ENCODE measurements around the gene GNAQ.

Gene GNAQ

DNA sequence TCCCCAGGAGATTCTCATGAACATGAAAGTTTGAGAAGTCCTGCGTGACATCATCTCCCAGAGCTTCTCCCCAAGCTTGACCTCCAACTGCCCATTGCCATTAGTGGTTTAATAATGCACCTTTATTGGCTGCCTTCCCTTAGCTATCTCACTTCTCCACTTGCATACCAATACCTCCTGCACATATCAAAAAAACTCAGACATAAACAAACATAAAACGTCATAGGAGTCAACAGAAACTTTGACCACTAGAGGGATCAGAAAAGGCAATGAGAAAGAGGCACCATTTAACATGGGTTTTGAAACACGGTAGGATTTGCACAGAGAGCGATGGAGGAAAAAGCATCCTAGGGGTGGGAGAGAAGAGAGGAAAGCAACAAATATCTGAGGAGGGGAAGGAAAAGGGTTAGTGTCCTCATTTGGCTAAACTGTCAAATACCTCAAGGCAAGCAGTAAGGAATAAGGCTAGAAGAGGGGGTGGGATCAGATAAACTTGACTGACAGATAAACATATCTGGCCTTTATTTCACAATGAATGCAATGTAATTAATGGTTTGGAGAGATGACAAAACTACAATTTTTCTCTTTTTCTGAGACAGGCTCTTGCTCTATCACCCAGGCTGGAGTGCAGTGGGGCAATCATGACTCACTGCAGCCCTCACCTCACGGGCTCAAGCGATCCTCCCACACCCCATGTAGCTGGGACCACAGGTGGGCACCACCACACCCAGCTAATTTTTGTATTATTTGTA is 27.0 kb downstream of the GNAQ start:
- in situ Hi-C loops (cut with HindIII; ENCODE audit: low sequenced_read_pairs): no loop called here

DNA sequence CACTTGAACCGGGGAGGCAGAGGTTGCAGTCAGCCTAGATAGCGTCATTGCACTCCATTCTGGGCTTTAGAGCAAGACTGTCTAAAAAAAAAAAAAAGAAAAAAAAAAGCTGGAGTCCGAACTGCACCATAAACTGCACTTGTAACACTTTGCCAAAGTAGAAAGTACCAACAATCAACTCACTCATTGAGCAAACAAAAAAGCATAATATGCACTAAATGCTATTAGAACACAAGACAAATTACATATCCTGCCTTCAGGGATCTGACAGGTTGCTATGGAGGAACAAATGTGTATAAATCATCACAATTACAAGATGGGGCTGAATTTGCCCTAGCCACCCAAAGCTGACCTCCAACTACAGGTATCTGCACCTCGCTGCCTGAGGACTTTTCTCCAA is 27.9 kb downstream of the GNAQ start:
- in situ Hi-C loops (cut with HindIII; ENCODE audit: low sequenced_read_pairs): no loop called here

DNA sequence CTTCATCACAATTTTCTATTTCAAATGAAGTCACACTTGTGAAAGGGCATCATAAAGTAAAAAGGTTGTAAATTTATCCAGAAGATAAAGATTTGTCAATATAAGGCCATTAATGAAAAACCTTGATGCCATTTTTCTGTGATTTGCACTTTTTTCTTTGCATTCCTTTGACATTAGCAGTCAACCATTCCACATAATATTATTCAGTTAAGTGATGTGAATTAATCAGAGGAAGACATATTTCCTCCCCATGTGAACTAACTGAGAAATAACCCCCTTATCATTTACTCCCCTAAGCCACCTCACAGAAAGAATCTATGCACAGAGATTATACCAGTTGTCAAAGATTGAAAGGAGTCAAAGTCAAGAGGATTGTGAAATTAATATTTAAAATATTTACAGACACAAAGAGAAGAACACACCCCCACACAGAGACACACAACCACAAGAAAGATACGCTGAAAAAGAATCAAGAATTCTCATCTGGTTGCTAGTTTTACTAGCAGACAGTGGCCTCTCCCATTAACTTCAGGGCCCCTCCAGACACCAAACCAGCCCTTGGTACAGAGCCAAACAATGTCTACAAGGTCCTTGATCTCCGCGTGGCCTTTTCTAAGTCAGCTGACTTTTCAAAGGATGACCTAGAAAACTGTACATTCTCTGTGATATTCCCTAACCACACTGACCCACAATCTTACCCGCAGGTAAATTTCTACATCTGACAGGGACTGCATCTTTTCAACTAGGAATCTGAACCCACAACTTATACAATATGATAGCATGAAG is 29.5 kb downstream of the GNAQ start:
- in situ Hi-C loops (cut with HindIII; ENCODE audit: low sequenced_read_pairs): no loop called here

DNA sequence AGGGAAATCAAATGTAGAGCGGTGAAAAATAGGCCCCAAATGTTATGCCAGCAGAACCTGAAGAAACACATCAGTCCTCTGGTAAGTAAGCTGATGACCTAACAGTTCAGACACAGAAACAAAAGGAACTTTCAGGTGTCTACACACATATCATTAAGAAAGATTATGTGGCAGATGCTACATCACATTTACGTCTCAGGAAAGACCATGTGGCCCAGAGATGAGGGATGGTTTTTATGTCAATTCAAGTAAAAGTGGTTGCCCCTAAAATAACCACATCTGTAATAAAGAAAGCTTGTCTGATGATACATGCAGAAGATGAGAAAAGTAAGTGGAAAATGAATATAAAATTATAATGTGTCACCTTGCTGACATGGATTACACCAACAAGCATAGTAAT is 31.4 kb downstream of the GNAQ start:
- in situ Hi-C loops (cut with HindIII; ENCODE audit: low sequenced_read_pairs): no loop called here

DNA sequence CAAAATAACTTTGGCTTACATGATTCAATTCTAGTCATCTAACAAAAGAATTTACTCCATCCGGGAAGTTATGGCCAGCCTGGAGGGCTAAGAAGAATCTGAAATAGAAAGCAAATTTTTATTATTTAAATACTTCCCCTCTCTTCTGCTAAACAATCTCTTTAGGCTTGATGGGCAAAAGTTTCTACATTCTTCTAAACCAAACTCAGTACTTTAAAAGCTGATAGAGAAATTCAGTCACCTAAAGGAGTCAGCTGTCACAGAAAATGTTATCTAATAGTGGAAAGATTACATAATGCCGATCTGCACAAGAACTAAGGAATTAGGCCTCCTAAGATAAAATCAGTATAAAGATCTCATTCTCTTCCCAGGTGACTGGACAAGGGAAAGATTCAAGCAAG is 32.4 kb downstream of the GNAQ start:
- in situ Hi-C loops (cut with HindIII; ENCODE audit: low sequenced_read_pairs): no loop called here

DNA sequence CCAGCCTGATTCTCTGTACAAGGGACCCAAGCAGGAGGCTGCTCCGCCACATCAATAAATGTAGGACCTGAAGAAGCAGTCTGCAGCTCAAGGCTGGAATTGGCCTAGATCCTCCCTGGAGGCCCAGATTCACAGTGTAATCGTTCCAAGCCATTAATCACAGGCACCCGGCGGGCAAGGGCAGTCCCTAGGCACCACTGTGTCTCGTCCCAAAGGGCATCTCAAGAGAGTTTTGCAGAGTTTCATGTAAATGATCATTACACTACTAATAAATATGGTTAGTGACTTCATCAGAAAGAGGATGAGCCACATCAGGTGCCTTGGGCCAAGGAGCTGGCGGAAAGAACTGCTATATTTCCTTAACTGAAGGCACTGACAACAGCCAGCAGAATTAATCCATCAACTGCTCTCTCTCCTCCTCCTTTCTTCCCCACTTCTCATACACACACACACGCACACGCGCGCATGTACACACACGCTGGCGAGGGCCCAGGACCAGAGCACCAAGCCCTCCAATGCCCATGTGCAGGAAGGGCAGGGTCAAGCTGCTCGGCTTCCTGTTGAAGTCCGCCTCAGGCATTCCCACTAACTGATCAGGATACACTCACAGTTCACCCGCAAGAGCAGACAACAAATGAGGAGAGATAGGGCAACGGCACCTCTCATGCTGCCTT is 33.9 kb downstream of the GNAQ start:
- in situ Hi-C loops (cut with HindIII; ENCODE audit: low sequenced_read_pairs): no loop called here

DNA sequence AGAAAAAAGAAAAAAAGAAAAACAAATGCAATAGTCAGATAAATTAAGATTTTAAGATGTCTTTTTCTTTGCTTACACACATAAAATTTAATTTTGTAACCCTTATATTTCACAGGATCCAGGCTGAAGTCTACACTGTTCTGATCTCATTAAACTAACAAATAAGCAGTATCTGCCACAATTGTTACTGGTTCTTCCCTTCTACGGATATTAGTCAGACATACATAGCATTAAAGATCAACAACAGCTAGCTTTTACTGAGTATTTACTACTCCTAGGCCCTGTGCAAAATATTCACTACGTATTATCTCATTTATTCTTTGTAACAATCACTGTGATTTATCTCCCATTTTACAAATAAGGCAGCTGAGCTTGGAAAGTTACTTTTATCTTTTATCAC is 34.9 kb downstream of the GNAQ start:
- in situ Hi-C loops (cut with HindIII; ENCODE audit: low sequenced_read_pairs): no loop called here

- in situ Hi-C loops (cut with HindIII; ENCODE audit: low sequenced_read_pairs): no loop called here
Observed at GRCh38 chr9:77991191-77991590, 40.4 kb downstream of the GNAQ start.

- in situ Hi-C loops (cut with HindIII; ENCODE audit: low sequenced_read_pairs): no loop called here
Observed at GRCh38 chr9:77989909-77990308, 41.7 kb downstream of the GNAQ start.

DNA sequence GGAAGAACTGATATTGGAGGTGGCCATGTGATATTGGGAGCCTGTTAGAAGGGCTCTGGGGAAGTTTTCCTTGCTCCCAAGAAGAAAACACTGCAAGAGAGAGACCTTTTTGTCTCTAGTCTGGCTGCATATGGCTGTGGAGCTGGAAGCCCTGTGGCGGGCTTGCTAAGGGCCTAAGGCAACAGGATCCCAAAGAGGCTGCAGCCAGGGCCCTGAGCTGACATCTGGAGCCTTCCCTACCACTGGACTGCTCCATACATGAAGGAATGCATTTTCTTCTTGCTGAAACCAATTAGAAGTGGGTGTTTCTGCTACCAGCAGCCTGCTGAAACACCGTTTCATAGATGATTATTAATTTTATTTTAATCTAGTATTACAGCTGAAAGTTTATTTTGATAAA is 42.2 kb downstream of the GNAQ start:
- in situ Hi-C loops (cut with HindIII; ENCODE audit: low sequenced_read_pairs): no loop called here

GRCh38 chr9:77988630-77989029 is 43.0 kb downstream of the GNAQ start:
- in situ Hi-C loops (cut with HindIII; ENCODE audit: low sequenced_read_pairs): no loop called here

GRCh38 chr9:77987880-77988525 is 43.6 kb downstream of the GNAQ start:
- in situ Hi-C loops (cut with HindIII; ENCODE audit: low sequenced_read_pairs): no loop called here

DNA sequence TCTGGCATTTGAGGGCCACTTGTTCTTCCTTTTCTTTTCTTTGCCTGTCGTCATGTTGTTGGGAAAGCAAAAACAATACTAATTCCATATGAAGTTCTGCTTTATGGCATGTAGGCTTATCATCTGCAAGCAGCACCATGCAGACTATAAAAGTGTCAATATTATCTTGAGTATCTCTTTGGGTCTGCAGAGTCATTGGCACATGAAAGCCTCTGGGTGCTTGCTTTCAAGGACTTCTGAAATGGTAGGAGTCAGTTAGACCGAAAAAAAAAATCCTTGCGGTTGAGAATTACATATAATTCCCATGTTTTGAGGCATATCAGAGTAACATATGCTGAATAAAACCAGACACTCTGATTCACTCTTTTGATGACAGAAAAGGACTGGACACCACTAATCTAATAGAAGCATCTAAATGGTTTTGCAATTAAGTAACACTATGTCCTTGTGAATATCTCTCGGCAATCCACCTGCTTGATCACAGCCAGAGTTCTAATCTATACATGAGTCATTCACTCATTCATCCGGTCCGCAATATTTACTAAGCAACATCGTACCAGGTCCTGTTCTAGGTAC is 44.4 kb downstream of the GNAQ start:
- in situ Hi-C loops (cut with HindIII; ENCODE audit: low sequenced_read_pairs): no loop called here

GRCh38 chr9:77985996-77986395 is 45.6 kb downstream of the GNAQ start:
- in situ Hi-C loops (cut with HindIII; ENCODE audit: low sequenced_read_pairs): no loop called here

DNA sequence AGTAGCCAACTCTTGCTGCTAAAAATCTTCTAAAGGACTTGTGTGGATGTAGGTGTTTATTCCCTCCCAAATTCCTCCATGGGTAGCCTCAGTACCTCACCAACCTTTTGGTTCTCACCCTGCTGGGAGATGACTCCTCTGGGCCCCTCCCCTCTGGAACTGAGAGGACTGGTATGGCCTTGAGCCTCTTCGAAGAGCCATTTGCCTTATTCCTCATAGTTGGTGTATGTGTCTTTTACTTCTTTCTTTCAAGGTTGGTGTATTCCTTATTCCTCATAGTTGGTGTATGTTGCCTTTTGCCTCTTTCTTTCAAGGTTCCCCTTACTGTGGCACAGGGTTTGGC is 48.3 kb downstream of the GNAQ start:
- in situ Hi-C loops (cut with HindIII; ENCODE audit: low sequenced_read_pairs): no loop called here

DNA sequence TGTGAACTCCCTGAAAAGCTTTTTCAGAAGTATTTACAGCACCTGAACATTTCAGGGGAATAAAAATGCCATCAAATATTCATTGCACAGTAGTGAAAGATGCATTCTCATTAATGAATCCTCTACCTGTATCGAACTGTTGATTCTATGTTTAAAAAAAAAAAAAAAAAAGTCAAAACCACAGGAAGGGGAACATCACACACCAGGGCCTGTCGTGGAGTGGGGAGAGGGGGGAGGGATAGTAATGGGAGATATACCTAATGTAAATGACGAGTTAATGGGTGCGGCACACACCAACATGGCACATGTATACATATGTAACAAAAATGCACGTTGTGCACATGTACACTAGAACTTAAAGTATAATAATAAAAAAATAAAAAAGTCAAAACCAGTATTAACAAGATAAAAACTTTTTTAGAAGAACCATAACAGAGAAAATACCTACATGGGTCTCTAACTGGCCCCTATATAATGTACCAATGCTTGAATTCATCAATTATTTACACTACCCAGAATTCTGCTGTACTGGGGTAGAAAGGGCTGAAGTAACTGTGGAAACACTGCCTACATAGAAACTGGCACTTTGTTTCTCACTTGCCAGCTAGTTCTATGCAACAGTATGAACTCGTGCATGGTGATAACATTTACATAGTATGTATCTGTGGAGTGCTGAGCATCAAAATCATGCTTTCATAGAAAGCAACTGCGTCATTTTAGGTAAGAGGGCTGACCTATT is 48.9 kb downstream of the GNAQ start:
- in situ Hi-C loops (cut with HindIII; ENCODE audit: low sequenced_read_pairs): no loop called here

GRCh38 chr9:77981907-77982306 is 49.7 kb downstream of the GNAQ start:
- in situ Hi-C loops (cut with HindIII; ENCODE audit: low sequenced_read_pairs): no loop called here

DNA sequence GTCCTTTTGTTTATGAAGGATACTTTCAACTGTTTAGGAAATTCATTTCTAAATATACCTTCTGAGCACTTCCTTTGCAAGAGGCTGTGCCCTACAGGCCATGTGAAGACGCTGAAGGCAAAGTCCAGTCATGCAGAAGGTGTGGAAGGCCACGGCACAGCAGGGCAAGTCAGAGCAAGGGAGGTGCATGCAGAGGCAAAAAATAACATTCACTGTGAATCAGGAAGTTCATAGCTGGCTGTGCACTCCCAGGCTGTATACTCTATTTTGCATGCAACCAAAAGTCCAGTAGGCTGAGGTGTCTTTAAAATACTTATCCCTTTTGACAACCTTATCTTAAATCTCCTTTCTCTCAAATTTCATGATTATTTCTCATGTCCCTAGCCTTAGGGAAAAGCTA is 50.3 kb downstream of the GNAQ start:
- in situ Hi-C loops (cut with HindIII; ENCODE audit: low sequenced_read_pairs): no loop called here

- in situ Hi-C loops (cut with HindIII; ENCODE audit: low sequenced_read_pairs): no loop called here
Observed at GRCh38 chr9:77980622-77981021, 51.0 kb downstream of the GNAQ start.

DNA sequence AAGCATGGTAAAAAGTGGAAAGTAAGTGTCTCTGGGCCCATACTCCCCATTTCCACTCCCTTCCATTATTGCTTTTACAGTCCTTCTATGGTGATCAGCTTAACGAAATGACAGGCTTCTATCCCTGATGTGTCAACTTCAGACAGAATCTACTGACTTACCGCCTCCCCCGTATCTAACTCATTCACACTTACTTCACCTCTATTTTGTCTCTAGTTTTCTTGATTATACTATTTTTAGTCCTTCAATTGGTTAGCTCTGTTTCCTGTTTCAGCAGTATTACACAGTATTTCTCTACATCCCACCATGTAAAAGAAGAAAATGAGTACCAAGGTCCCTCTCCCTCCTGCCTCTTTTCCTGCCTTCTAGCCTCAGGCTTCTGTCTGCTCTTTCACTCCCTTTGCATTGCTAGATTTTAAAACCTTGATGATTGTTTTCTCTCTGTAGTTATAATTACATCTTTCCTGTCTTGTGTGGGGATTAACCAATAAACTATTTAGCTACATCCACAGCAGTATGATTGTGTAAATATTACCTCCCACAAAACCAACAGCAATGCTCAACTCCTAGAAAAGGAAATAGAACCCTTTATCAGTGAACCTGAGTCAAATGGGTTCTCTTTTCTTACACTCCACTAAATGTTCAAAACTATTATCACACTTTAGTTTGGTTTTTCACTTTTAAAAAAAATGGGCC is 53.4 kb downstream of the GNAQ start:
- in situ Hi-C loops (cut with HindIII; ENCODE audit: low sequenced_read_pairs): no loop called here
